ENCODE measurements around the gene LARGE1. TPM values are rescaled to one million over a fixed set of nuclear protein-coding genes. Genes with fewer than 3 reads are reported as not detected.

LARGE1 gene
- polyA plus RNA-seq, 3 donors = 0.05 to 0.13 TPM; not detected in 1

DNA sequence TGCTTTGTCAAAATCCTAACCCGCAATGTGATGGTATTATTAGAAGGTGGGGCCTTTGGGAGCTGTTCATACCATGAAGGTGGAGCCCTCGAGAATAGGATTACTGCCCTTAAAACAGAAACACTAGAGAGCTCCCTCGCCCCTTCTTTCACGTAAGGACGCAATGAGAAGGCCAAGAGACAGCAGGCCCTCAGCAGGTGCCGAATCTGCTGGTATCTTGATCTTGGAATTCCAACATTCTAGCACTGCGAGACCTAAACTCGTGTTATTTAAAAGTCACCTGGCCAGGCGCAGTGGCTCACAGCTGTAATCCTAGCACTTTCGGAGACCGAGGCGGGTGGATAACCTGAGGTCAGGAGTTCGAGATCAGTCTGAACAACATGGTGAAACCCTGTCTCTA is 33.1 kb downstream of the LARGE1 start:
- H3K27ac Mint-ChIP-seq = no peak overlapping the region
- H3K79me2 ChIP-seq (ENCODE audit: insufficient read depth, low read length) = no peaks in the 10 kb centered on the region

GRCh38 chr22:33886696-33887095 is 33.6 kb downstream of the LARGE1 start:
- no peak overlapping the region for H3K4me2 ChIP-seq (replicated peaks; ENCODE audit: extremely low read depth, low read length, poor library complexity, severe bottlenecking)
- Mint-ChIP-seq H3K9me3 (peaks cover 0 to 13% (median 4%) of the 10 kb centered on the region in 7 donors), H3K27me3 (ENCODE audit: low read depth in 3 of 3) (peaks cover 2 to 6% (median 2%) of the 10 kb centered on the region in 3 donors), H3K4me1 (no peaks in the 10 kb centered on the region), H3K27ac (no peak overlapping the region), H3K4me3 (no peak overlapping the region), H3K36me3 (no peaks in the 10 kb centered on the region)
- no peaks in the 10 kb centered on the region for H3K79me2 ChIP-seq (ENCODE audit: insufficient read depth, low read length)
- H3K4me3 ChIP-seq (replicated peaks in 1 of 3; ENCODE audit: low read depth in 2 of 3, low read length in 3 of 3) = no peak overlapping the region
- H3K4me1 ChIP-seq (ENCODE audit: control insufficient read depth in 1 of 2, insufficient read depth in 2 of 2, low read length in 2 of 2) = no peaks in the 10 kb centered on the region
- no peak overlapping the region for H2AFZ ChIP-seq (ENCODE audit: insufficient read depth, low read depth, low read length, poor library complexity, severe bottlenecking)
- no peaks in the 10 kb centered on the region for H3K36me3 ChIP-seq (replicated peaks in 1 of 2; ENCODE audit: control insufficient read depth in 1 of 2, insufficient read depth in 2 of 2, low read length in 2 of 2)
- H3K27ac ChIP-seq (ENCODE audit: low read depth in 1 of 2, low read length in 2 of 2) = no peak overlapping the region
- WGBS (ENCODE audit: insufficient coverage) = 86% methylated on average over 1 of the region's 5 CpGs
- no peak for DNase-seq
- H4K20me1 ChIP-seq (ENCODE audit: insufficient read depth, low read length) = no peaks in the 10 kb centered on the region
- no peaks in the 10 kb centered on the region for H3K27me3 ChIP-seq (ENCODE audit: control insufficient read depth in 2 of 2, insufficient read depth in 2 of 2, low read length in 2 of 2)
- intact Hi-C loops (cut with micrococcal nuclease) = no loop called here
- no peak for TF ChIP-seq CTCF (IDR thresholded peaks at IDR 0.05)
- no peaks in the 10 kb centered on the region for H3K9me3 ChIP-seq (replicated peaks in 1 of 2; ENCODE audit: control insufficient read depth in 1 of 2, insufficient read depth in 1 of 2, low read length in 2 of 2)
- no peak overlapping the region for H3K9ac ChIP-seq (ENCODE audit: insufficient read depth, low read length, poor library complexity, severe bottlenecking)

More for the DNA sequence above, 33.1 kb downstream of the LARGE1 start:
- Histone ChIP-seq H3K9me3 (replicated peaks in 1 of 2; ENCODE audit: control insufficient read depth in 1 of 2, insufficient read depth in 1 of 2, low read length in 2 of 2) (peaks cover 0 to 2% of the 10 kb centered on the region in 2 donors), H3K4me1 (ENCODE audit: control insufficient read depth in 1 of 2, insufficient read depth in 2 of 2, low read length in 2 of 2) (no peaks in the 10 kb centered on the region), H3K9ac (ENCODE audit: insufficient read depth, low read length, poor library complexity, severe bottlenecking) (no peak overlapping the region), H3K36me3 (replicated peaks in 1 of 2; ENCODE audit: control insufficient read depth in 1 of 2, insufficient read depth in 2 of 2, low read length in 2 of 2) (no peaks in the 10 kb centered on the region), H2AFZ (ENCODE audit: insufficient read depth, low read depth, low read length, poor library complexity, severe bottlenecking) (no peak overlapping the region), H3K4me3 (replicated peaks in 1 of 3; ENCODE audit: low read depth in 2 of 3, low read length in 3 of 3) (no peak overlapping the region), H3K27ac (ENCODE audit: low read depth in 1 of 2, low read length in 2 of 2) (no peak overlapping the region), H3K4me2 (replicated peaks; ENCODE audit: extremely low read depth, low read length, poor library complexity, severe bottlenecking) (no peak overlapping the region), H3K27me3 (ENCODE audit: control insufficient read depth in 2 of 2, insufficient read depth in 2 of 2, low read length in 2 of 2) (no peaks in the 10 kb centered on the region), H4K20me1 (ENCODE audit: insufficient read depth, low read length) (no peaks in the 10 kb centered on the region)
- DNase-seq = no peak
- intact Hi-C loops (cut with micrococcal nuclease) = no loop called here
- H3K27me3 Mint-ChIP-seq (ENCODE audit: low read depth in 3 of 3) = peaks cover 2 to 6% (median 2%) of the 10 kb centered on the region in 3 donors
- H3K36me3 Mint-ChIP-seq = no peaks in the 10 kb centered on the region
- WGBS (ENCODE audit: insufficient coverage) = 96% methylated on average over 13 of the region's 13 CpGs
- H3K9me3 Mint-ChIP-seq = peaks cover under 1 to 13% (median 4%) of the 10 kb centered on the region in 7 donors
- no peak for TF ChIP-seq CTCF (IDR thresholded peaks at IDR 0.05)
- no peak overlapping the region for H3K4me3 Mint-ChIP-seq
- no peaks in the 10 kb centered on the region for H3K4me1 Mint-ChIP-seq
